GM12801 (cell line): Measurements from ENCODE around the gene SCAPER.

Source experiments
- TF ChIP-seq, protein P1 (sequence below): IDR thresholded peaks from one replicate; pipeline ENCODE4 v1.5.1; 2011; ENCODE audit warnings: control low read depth; ENCODE audit not compliant: insufficient read length; ENCODE audit errors: extremely low read depth

Gene SCAPER

GRCh38 chr15:76320012-76320411, 585.1 kb downstream of the SCAPER start:
- TF ChIP-seq, protein P1, sequence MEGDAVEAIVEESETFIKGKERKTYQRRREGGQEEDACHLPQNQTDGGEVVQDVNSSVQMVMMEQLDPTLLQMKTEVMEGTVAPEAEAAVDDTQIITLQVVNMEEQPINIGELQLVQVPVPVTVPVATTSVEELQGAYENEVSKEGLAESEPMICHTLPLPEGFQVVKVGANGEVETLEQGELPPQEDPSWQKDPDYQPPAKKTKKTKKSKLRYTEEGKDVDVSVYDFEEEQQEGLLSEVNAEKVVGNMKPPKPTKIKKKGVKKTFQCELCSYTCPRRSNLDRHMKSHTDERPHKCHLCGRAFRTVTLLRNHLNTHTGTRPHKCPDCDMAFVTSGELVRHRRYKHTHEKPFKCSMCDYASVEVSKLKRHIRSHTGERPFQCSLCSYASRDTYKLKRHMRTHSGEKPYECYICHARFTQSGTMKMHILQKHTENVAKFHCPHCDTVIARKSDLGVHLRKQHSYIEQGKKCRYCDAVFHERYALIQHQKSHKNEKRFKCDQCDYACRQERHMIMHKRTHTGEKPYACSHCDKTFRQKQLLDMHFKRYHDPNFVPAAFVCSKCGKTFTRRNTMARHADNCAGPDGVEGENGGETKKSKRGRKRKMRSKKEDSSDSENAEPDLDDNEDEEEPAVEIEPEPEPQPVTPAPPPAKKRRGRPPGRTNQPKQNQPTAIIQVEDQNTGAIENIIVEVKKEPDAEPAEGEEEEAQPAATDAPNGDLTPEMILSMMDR: no peak

DNA sequence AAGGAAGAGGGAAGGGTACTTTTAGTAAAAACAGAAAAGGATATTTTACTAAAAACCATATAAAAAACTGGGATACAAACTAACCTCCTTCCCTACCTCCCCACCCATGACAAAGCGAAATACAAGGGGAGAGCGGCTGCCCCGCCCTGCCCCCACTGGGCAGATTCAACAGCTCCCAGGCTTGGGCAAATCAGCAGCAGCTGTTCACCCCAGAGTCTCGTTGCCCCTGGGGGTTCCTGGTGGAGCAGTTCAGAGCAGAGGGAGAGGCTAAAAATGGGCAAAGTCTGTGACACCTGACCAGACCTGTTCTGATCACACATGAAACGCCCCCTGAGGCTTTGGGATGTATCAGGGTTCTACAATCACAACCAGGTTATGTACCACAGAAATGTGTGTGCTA, 591.4 kb downstream of the SCAPER start:
- TF ChIP-seq, protein P1: no peak

DNA sequence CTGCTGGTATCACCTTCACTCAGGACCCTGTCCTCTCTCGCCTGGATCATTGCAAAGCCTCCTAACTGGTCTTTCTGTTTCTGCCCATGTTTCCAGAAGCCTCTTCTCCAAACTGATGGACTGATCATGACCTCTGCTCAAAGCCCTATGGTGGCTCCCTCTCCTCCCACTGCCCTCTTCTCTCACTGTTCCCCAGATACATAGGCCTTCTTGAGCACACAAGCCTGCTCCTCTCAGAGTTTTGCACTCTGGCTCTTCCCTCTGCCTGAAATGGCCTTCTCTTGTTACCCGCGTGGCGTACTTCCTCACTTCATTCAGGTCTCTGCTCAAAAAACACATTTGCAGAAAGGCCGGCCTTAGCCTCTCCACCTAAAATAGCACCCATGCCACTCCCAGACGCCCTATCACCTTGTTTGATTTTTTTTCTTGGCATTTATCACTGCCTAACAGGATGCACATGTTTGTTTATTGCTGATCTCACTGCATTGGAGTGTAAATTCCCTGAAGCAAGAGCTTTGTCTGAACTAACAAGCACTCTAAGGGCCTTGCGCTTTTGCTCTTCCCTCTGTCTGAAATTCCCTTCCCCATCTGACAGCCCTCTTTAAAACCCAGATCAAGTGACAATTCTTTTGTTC, 592.5 kb downstream of the SCAPER start:
- TF ChIP-seq, protein P1: no peak

DNA sequence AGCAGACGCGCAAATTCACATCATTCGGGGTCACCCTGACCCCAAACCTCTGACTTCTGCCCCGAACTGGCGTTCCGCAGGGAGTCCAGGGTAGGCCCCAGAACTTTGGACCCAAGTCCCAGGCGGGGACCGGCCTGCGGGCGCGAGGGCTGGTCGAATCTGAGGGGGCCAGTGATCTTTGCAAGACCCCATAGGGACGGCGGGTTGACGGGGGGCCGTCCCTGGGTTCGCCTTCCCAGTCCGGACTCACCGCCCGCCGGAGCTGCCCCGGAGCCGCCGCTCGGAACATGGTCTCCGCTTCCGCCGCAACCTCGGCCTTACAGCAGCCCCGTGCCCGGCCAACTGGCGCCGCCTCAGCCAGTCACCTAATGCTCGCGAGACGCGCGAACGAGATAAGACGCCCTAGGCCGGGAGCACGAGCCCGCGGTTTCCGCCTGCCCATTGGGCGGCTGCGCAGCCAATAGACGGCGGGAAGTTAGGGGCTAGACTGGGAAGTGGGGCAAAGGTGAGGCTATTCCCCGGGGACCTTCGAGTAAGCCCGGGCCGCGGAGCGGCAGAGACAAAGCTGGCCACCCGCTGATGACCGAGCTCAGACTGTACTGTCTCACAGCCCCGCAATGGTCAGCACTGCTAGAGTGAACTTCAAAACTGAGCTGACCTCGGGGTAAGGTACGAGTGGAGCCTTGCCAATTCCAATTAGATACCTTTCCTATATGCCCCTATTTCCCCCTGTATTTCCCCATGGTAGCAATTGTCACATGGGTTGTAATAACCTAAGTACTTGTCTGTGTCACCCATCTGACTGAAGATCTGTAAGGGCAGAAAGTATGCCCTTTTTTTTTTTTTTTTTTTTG, 593.8 kb downstream of the SCAPER start, which contains the start of gene ETFA:
Gene ETFA, minus strand, starts transcription at position 370 of the 854 bp plus-strand sequence. Its CDS starts 81 bp downstream, at position 289.
- TF ChIP-seq, protein P1: no peak

DNA sequence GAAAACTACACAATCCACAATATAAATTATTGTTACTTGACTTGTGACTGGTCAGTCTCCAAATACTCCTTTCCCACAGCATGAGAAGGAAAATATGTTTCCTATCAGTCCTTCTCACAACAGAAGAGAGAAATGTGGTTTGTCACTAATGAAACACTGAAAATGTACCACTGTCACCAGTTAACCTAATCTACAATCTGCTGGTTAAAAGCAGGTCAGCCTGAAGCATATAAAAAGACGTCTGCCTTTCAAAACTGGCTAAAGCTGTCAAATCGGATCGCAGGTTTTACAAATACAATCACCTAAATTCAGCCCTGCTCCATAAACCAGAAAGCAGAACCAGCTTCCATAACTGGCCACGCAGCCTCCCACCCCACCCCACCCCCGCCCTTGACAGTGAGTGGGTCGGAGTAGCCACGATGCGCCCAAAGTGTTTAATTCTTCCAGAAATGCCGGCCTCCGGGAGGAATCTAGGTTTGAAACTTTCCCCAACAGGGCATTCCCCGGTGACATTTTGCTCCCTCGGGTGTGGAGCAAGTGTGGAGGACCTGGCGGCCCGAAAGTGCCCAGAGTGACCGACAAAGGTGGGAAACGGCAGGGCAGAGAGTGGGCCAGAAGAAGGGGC, 594.6 kb downstream of the SCAPER start:
- TF ChIP-seq, protein P1: no peak

- TF ChIP-seq, protein P1: no peak
These were observed 595.4 kb downstream of the SCAPER start for GRCh38 chr15:76309601-76310330.

DNA sequence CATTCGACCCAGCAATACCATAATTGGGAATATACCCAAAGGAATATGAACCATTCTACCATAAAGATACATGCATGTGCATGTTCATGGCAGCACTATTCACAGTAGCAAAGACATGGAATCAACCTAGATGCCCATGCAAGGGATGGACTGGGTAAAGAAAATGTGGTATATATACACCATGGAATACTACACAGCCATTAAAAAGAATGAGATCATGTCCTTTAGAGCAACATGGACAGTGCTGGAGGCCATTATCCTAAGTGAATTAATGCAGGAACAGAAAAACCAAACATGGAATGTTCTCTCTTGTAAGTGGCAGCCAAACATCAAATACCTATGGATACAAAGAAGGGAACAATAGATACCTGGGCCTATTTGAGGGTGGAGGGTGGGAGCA, 601.2 kb downstream of the SCAPER start:
- TF ChIP-seq, protein P1: no peak
